Measurements from ENCODE around the gene CTBP2.

Gene CTBP2

DNA sequence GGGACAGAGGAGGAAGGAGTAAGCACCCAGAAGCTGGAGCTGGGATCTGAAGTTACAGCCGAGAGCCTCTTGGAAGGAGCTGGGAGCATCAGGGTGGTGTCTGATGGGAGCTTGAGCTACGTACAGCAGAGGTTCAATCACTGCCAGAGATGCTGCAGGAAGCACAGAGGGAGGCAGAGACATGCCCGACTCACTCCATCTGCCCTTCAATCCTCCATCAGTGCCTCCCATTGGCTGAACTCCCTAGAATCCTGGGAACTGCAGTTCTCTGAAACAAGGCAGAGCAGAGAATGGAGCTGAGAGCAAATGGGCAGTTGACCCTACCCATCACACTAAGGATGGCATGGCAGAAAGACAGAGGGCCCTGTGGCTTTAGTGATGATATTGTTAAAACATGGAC, 40.0 kb upstream of the CTBP2 start:
- no peak overlapping the region for H3K27ac ChIP-seq (ENCODE audit: low read depth, low read length, severe bottlenecking)
- H3K4me3 ChIP-seq (ENCODE audit: extremely low read depth, insufficient read depth, low read length, poor library complexity, severe bottlenecking) = no peak overlapping the region
- H3K36me3 ChIP-seq (ENCODE audit: control insufficient read depth, insufficient read depth, low read length) = no peaks in the 10 kb centered on the region
- no peaks in the 10 kb centered on the region for H3K4me1 ChIP-seq (ENCODE audit: control insufficient read depth, insufficient read depth, low read length, poor library complexity, severe bottlenecking)
- 76 to 81% methylated on average over 3 of the region's 3 CpGs for WGBS, 2 experiments (ENCODE audit: insufficient coverage in 2 of 2)
- H3K9me3 ChIP-seq (ENCODE audit: control insufficient read depth, low read length) = no peaks in the 10 kb centered on the region

- no peaks in the 10 kb centered on the region for H3K4me1 ChIP-seq (ENCODE audit: control insufficient read depth, insufficient read depth, low read length, poor library complexity, severe bottlenecking)
- no peak overlapping the region for H3K4me3 ChIP-seq (ENCODE audit: extremely low read depth, insufficient read depth, low read length, poor library complexity, severe bottlenecking)
- no peak overlapping the region for H3K27ac ChIP-seq (ENCODE audit: low read depth, low read length, severe bottlenecking)
- no peaks in the 10 kb centered on the region for H3K36me3 ChIP-seq (ENCODE audit: control insufficient read depth, insufficient read depth, low read length)
- H3K9me3 ChIP-seq (ENCODE audit: control insufficient read depth, low read length) = no peaks in the 10 kb centered on the region
- 100% methylated on average over 1 of the region's 2 CpGs; no CpG with 5 or more reads in 1 of the 2 experiments for WGBS, 2 experiments (ENCODE audit: insufficient coverage in 2 of 2)
Observed at GRCh38 chr10:125199270-125199669, 38.9 kb upstream of the CTBP2 start.

GRCh38 chr10:125194814-125195213, 34.5 kb upstream of the CTBP2 start:
- WGBS, 2 experiments (ENCODE audit: insufficient coverage in 2 of 2) = 94 to 95% methylated on average over 8 to 10 of the region's 10 CpGs
- no peak overlapping the region for H3K27ac ChIP-seq (ENCODE audit: low read depth, low read length, severe bottlenecking)
- H3K9me3 ChIP-seq (ENCODE audit: control insufficient read depth, low read length) = no peaks in the 10 kb centered on the region

GRCh38 chr10:125193306-125193877, 33.0 kb upstream of the CTBP2 start:
- no peaks in the 10 kb centered on the region for H3K9me3 ChIP-seq (ENCODE audit: control insufficient read depth, low read length)
- H3K36me3 ChIP-seq (ENCODE audit: control insufficient read depth, insufficient read depth, low read length) = no peaks in the 10 kb centered on the region
- WGBS, 2 experiments (ENCODE audit: insufficient coverage in 2 of 2) = 88 to 96% methylated on average over 10 of the region's 11 CpGs
- no peak overlapping the region for H3K27ac ChIP-seq (ENCODE audit: low read depth, low read length, severe bottlenecking)
- H3K4me3 ChIP-seq (ENCODE audit: extremely low read depth, insufficient read depth, low read length, poor library complexity, severe bottlenecking) = no peak overlapping the region
- no peaks in the 10 kb centered on the region for H3K4me1 ChIP-seq (ENCODE audit: control insufficient read depth, insufficient read depth, low read length, poor library complexity, severe bottlenecking)

More at GRCh38 chr10:125194814-125195213, 34.5 kb upstream of the CTBP2 start:
- no peak overlapping the region for H3K4me3 ChIP-seq (ENCODE audit: extremely low read depth, insufficient read depth, low read length, poor library complexity, severe bottlenecking)
- H3K4me1 ChIP-seq (ENCODE audit: control insufficient read depth, insufficient read depth, low read length, poor library complexity, severe bottlenecking) = no peaks in the 10 kb centered on the region
- no peaks in the 10 kb centered on the region for H3K36me3 ChIP-seq (ENCODE audit: control insufficient read depth, insufficient read depth, low read length)

- Histone ChIP-seq H3K9me3 (ENCODE audit: control insufficient read depth, low read length) (no peaks in the 10 kb centered on the region), H3K4me1 (ENCODE audit: control insufficient read depth, insufficient read depth, low read length, poor library complexity, severe bottlenecking) (no peaks in the 10 kb centered on the region), H3K4me3 (ENCODE audit: extremely low read depth, insufficient read depth, low read length, poor library complexity, severe bottlenecking) (no peak overlapping the region), H3K36me3 (ENCODE audit: control insufficient read depth, insufficient read depth, low read length) (no peaks in the 10 kb centered on the region), H3K27ac (ENCODE audit: low read depth, low read length, severe bottlenecking) (no peak overlapping the region)
- WGBS, 2 experiments (ENCODE audit: insufficient coverage in 2 of 2) = 93 to 97% methylated on average over 6 to 8 of the region's 12 CpGs
Observed at GRCh38 chr10:125192620-125193019, 32.3 kb upstream of the CTBP2 start.

DNA sequence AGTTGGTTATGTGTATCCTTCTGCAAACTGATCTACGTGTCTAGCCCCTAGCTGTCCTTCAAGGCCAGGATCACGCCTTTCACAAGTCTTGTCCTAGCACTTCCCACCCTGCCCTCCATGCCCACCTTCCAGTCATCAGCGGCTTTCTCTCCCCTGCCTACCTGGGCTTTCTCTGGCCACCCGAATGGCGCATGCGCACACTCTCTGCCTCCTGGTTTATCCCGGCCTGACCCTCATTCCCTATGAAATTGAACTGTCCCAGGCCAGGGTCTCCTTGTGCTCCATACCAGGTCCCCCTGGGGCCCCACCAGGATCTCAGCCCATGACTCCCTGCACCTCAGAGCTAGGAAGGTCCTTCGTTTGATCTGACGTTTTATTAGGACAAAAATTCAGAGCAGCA, 31.6 kb upstream of the CTBP2 start:
- Histone ChIP-seq H3K27ac (ENCODE audit: low read depth, low read length, severe bottlenecking) (no peak overlapping the region), H3K4me1 (ENCODE audit: control insufficient read depth, insufficient read depth, low read length, poor library complexity, severe bottlenecking) (no peaks in the 10 kb centered on the region), H3K4me3 (ENCODE audit: extremely low read depth, insufficient read depth, low read length, poor library complexity, severe bottlenecking) (no peak overlapping the region), H3K36me3 (ENCODE audit: control insufficient read depth, insufficient read depth, low read length) (no peaks in the 10 kb centered on the region), H3K9me3 (ENCODE audit: control insufficient read depth, low read length) (no peaks in the 10 kb centered on the region)
- WGBS, 2 experiments (ENCODE audit: insufficient coverage in 2 of 2) = 87 to 92% methylated on average over 6 to 7 of the region's 9 CpGs

GRCh38 chr10:125190946-125191345, 30.6 kb upstream of the CTBP2 start:
- 71 to 78% methylated on average over 8 of the region's 8 CpGs for WGBS, 2 experiments (ENCODE audit: insufficient coverage in 2 of 2)
- H3K36me3 ChIP-seq (ENCODE audit: control insufficient read depth, insufficient read depth, low read length) = no peaks in the 10 kb centered on the region
- H3K9me3 ChIP-seq (ENCODE audit: control insufficient read depth, low read length) = no peaks in the 10 kb centered on the region
- H3K4me3 ChIP-seq (ENCODE audit: extremely low read depth, insufficient read depth, low read length, poor library complexity, severe bottlenecking) = no peak overlapping the region
- no peaks in the 10 kb centered on the region for H3K4me1 ChIP-seq (ENCODE audit: control insufficient read depth, insufficient read depth, low read length, poor library complexity, severe bottlenecking)
- no peak overlapping the region for H3K27ac ChIP-seq (ENCODE audit: low read depth, low read length, severe bottlenecking)

DNA sequence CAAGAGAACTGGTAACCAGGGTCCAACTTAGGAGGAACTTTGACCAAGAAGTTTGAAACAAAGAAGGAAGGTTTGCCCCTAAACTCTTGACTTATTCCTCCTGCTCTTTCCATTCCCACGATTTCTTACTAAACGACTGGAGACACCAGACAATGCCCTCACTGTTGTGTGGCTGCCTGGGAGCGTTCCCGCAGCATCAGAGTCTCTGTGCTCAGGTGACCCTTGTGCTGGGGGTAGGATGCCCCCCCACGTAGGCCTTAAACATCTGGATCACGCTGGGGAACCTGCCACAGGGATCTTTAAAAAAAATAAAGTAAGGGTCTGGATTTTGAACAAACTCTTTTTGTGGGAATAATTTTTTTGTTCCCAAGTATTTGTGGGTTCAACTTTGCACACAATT, 30.1 kb upstream of the CTBP2 start:
- 84 to 90% methylated on average over 4 to 6 of the region's 6 CpGs for WGBS, 2 experiments (ENCODE audit: insufficient coverage in 2 of 2)
- no peaks in the 10 kb centered on the region for H3K9me3 ChIP-seq (ENCODE audit: control insufficient read depth, low read length)
- H3K4me3 ChIP-seq (ENCODE audit: extremely low read depth, insufficient read depth, low read length, poor library complexity, severe bottlenecking) = no peak overlapping the region
- no peaks in the 10 kb centered on the region for H3K36me3 ChIP-seq (ENCODE audit: control insufficient read depth, insufficient read depth, low read length)
- no peak overlapping the region for H3K27ac ChIP-seq (ENCODE audit: low read depth, low read length, severe bottlenecking)
- H3K4me1 ChIP-seq (ENCODE audit: control insufficient read depth, insufficient read depth, low read length, poor library complexity, severe bottlenecking) = no peaks in the 10 kb centered on the region

GRCh38 chr10:125189162-125189561, 28.8 kb upstream of the CTBP2 start:
- Histone ChIP-seq H3K4me3 (ENCODE audit: extremely low read depth, insufficient read depth, low read length, poor library complexity, severe bottlenecking) (no peak overlapping the region), H3K27ac (ENCODE audit: low read depth, low read length, severe bottlenecking) (no peak overlapping the region), H3K9me3 (ENCODE audit: control insufficient read depth, low read length) (no peaks in the 10 kb centered on the region), H3K36me3 (ENCODE audit: control insufficient read depth, insufficient read depth, low read length) (no peaks in the 10 kb centered on the region), H3K4me1 (ENCODE audit: control insufficient read depth, insufficient read depth, low read length, poor library complexity, severe bottlenecking) (no peaks in the 10 kb centered on the region)
- WGBS, 2 experiments (ENCODE audit: insufficient coverage in 2 of 2) = 88 to 94% methylated on average over 4 to 6 of the region's 8 CpGs

- WGBS, 2 experiments (ENCODE audit: insufficient coverage in 2 of 2) = 88 to 89% methylated on average over 5 of the region's 6 CpGs
- Histone ChIP-seq H3K27ac (ENCODE audit: low read depth, low read length, severe bottlenecking) (no peak overlapping the region), H3K4me1 (ENCODE audit: control insufficient read depth, insufficient read depth, low read length, poor library complexity, severe bottlenecking) (no peaks in the 10 kb centered on the region), H3K9me3 (ENCODE audit: control insufficient read depth, low read length) (no peaks in the 10 kb centered on the region), H3K36me3 (ENCODE audit: control insufficient read depth, insufficient read depth, low read length) (no peaks in the 10 kb centered on the region), H3K4me3 (ENCODE audit: extremely low read depth, insufficient read depth, low read length, poor library complexity, severe bottlenecking) (no peak overlapping the region)
Observed at GRCh38 chr10:125187238-125188194, 27.2 kb upstream of the CTBP2 start.

All from mesodermal cell (in vitro differentiated cells).